ENCODE measurements around the gene PIP5KL1.

PIP5KL1 gene

DNA sequence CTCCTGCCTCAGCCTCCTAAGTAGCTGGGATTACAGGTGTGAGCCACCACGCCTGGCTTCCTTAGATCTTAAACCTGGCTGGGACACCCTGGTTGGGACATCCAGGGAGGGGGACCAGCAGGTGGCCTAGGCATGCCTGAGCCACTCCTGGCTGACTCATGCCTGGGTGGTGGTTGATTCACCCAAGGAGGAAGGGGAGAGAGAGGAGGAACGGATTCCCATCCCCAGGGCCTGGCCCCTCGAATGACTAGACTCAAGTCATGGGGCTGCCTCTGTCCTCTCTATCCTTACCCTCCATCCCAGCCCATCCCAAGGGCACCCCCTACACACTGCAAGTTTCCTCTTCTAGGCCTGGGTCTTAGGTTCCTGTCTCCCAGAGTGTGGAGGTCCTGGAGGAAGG lies 37.5 kb upstream of the PIP5KL1 start:
- TF ChIP-seq CSDC2 (CRISPR knock-in tag; IDR thresholded peaks at IDR 0.05): no peak
- no peak for TF ChIP-seq RARB (CRISPR knock-in tag; IDR thresholded peaks at IDR 0.05)
- no peak for TF ChIP-seq ZNF8 (CRISPR knock-in tag; IDR thresholded peaks at IDR 0.05)
- TF ChIP-seq SNAI2 (CRISPR knock-in tag; IDR thresholded peaks at IDR 0.05): no peak
- TF ChIP-seq GLIS3 (CRISPR knock-in tag; IDR thresholded peaks at IDR 0.05): no peak
- no peak for TF ChIP-seq ZFP3 (CRISPR knock-in tag; IDR thresholded peaks at IDR 0.05)
- TF ChIP-seq, protein P1, sequence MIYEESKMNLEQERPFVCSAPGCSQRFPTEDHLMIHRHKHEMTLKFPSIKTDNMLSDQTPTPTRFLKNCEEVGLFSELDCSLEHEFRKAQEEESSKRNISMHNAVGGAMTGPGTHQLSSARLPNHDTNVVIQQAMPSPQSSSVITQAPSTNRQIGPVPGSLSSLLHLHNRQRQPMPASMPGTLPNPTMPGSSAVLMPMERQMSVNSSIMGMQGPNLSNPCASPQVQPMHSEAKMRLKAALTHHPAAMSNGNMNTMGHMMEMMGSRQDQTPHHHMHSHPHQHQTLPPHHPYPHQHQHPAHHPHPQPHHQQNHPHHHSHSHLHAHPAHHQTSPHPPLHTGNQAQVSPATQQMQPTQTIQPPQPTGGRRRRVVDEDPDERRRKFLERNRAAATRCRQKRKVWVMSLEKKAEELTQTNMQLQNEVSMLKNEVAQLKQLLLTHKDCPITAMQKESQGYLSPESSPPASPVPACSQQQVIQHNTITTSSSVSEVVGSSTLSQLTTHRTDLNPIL (CRISPR knock-in tag; IDR thresholded peaks at IDR 0.05; ENCODE audit: low read depth): no peak
- no peak for TF ChIP-seq POU6F1 (CRISPR knock-in tag; IDR thresholded peaks at IDR 0.05; ENCODE audit: borderline replicate concordance, low read depth)
- ATAC-seq: no peak

DNA sequence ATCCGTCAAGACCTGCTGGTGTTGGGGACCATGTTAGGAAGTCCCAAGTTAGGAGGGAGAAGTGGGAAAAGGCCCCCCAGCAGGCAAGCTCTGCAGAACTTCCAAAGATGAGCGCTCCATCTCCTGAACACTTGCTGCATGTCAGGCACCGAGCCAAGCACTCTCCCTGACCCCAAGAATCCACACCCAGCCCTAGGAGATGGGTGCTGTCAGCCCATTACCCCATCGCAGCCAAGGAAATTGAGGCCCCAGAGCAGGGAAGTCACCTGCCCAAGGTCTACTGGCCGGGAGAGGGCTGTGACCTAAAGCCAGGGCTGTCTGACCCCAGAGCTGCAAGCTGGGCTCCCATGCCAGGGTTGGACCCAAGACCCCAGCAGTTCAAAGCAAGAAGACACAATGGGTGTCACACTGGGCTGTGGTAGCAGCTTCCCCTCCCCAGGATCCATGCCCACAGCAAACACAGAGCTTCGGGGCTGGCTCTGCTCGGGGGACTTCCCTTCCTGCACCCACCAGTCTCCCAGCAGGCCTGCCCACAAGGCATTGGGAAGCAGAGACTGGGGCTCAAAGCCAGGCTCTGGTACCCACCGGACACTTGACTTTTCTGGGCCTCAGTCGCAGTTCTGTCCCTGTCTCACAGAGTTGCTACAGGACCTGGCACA lies 36.7 kb upstream of the PIP5KL1 start:
- TF ChIP-seq SNAI2 (CRISPR knock-in tag; IDR thresholded peaks at IDR 0.05) (no peak), ZFP30 (CRISPR knock-in tag; IDR thresholded peaks at IDR 0.05) (no peak), GLIS3 (CRISPR knock-in tag; IDR thresholded peaks at IDR 0.05) (no peak), ZNF565 (CRISPR knock-in tag; conservative IDR thresholded peaks at IDR 0.05; ENCODE audit: low read depth) (no peak), ZC3H10 (CRISPR knock-in tag; IDR thresholded peaks at IDR 0.05) (no peak), ISL1 (CRISPR knock-in tag; IDR thresholded peaks at IDR 0.05) (no peak), CSDC2 (CRISPR knock-in tag; IDR thresholded peaks at IDR 0.05) (no peak), BACH2 (CRISPR knock-in tag; IDR thresholded peaks at IDR 0.05; ENCODE audit: borderline replicate concordance) (no peak), TSHZ2 (CRISPR knock-in tag; IDR thresholded peaks at IDR 0.05) (no peak), CSRNP3 (CRISPR knock-in tag; IDR thresholded peaks at IDR 0.05) (no peak), ESRRG (CRISPR knock-in tag; IDR thresholded peaks at IDR 0.05) (no peak)
- TF ChIP-seq, protein P1 (CRISPR knock-in tag; IDR thresholded peaks at IDR 0.05; ENCODE audit: low read depth): no peak
- no peak for ATAC-seq

- TF ChIP-seq, protein P1 (CRISPR knock-in tag; IDR thresholded peaks at IDR 0.05; ENCODE audit: low read depth): no peak
- no peak for ATAC-seq
Observed at GRCh38 chr9:127966416-127967150, 36.0 kb upstream of the PIP5KL1 start.

DNA sequence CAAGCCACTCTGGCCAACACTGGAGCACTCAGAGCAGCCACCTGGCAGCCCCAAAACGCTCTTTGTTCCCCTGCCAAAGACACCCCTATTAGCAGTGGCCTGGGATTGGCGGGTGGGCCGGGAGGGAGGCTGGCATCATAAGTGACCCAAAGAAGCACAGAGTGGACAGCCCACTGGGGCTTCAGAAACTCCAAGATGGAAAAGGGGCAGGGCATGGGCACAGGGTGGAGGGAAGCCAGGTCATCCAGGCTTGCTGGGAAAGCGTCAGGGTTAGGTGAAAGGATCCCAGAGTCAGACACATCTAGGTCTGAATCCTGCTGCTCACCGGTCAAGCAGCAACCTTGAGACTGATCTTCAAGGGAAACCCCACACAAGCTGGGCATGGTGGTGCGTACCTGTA lies 35.4 kb upstream of the PIP5KL1 start:
- peak; percentile 11 for ATAC-seq
- TF ChIP-seq PATZ1 (CRISPR knock-in tag; IDR thresholded peaks at IDR 0.05; ENCODE audit: borderline replicate concordance) (no peak), ZC3H10 (CRISPR knock-in tag; IDR thresholded peaks at IDR 0.05) (no peak), ZNF8 (CRISPR knock-in tag; IDR thresholded peaks at IDR 0.05) (no peak), BACH2 (CRISPR knock-in tag; IDR thresholded peaks at IDR 0.05; ENCODE audit: borderline replicate concordance) (no peak), ARNTL (CRISPR knock-in tag; IDR thresholded peaks at IDR 0.05; ENCODE audit: borderline replicate concordance, low read depth) (no peak), RARB (CRISPR knock-in tag; IDR thresholded peaks at IDR 0.05) (no peak), TSHZ2 (CRISPR knock-in tag; IDR thresholded peaks at IDR 0.05) (no peak), TOX (CRISPR knock-in tag; IDR thresholded peaks at IDR 0.05; ENCODE audit: borderline replicate concordance) (no peak)

Data from SK-N-SH treated with all-trans-retinoic acid at 6 μM for 48 hours (cell line).